Measurements from ENCODE around the gene GNG5. TPM values are rescaled to one million over a fixed set of nuclear protein-coding genes. Genes with fewer than 3 reads are reported as not detected.

The GNG5 gene
- total RNA-seq, 2 experiments from 2014 or later, result 103 to 114 TPM

DNA sequence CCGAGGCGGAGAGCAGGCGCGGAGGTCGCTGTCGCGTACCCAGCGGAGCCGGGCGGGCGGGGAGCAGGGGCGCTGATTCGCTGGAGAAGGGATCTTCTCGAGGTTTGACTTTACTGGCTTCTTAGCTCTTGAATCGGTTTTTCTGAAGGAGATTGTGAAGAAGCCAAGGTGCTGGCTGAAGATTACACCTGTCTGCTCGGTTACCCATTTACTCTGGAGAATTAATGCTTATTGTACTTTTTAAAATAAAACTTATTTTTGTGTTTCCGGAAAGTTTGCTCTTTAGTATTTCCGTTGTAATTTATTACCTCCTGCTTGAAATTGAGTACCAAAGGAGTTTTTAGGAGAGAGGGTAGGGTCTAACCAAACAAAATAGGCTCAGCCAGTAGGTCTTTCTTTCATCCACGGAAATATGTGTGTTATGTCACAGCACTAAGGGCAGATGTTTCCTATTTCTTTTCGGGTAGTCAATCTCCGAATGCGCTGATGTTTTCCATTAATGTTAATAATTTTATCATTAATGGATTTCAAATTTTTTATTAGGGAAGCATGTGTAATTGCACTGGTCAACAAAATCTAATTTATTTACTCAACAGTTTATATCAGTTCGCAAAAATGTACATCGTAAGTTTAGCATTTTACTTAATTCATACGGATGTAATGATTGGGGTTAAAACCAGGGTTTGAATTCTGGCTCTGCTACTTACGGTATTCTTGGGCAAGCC is 510 bp upstream of the GNG5 start:
- CTCF ChIA-PET, result interaction anchor here (0.7 to 2.5 kb wide), 12 partner anchors 9 to 362 kb away, joined by 3 to 15 read pairs (median 4); partner anchors contain the start of genes CTBS, PRKACB and RPF1
- no peaks in the 10 kb centered on the region for H3K9me3 Mint-ChIP-seq (ENCODE audit: low read depth)
- peak overlapping the region; percentile 98 for H3K27ac Mint-ChIP-seq

DNA sequence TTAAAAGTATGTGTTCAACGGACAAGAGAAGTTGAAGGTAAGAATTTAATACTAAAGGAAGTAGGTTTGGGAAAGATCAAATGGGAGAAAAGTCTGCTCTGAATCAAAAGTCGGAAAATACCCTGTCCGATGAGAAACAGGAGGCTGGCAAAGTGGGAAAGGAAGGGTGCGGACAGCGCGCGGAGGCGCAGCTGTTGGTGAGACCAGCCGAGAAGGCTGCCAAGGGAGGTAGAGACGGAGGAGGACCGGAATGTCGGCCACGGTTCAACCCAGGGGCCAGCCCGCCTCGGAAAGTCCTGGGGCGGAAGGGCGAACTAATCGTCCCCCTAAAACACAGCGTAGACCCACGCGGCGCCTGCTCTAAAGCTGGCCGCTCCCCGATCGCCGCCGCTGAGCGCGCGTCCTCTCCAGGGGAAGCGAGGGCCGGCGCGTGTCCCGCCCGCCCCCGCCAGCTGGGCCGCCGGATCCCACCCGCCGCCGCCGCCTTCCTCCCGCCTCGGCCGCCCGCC is 834 bp downstream of the GNG5 start:
- ATAC-seq (peak; percentile 47), DNase-seq (no peak)
- Mint-ChIP-seq H3K27me3 (no peaks in the 10 kb centered on the region), H3K4me1 (peaks cover 40% of the 10 kb centered on the region), H3K4me3 (peak overlapping the region; percentile 96), H3K9me3 (ENCODE audit: low read depth) (no peaks in the 10 kb centered on the region), H3K36me3 (peaks cover 37% of the 10 kb centered on the region), H3K27ac (peak overlapping the region; percentile 98)
- CTCF ChIA-PET, result interaction anchor here (0.9 to 2.5 kb wide), 12 partner anchors 8 to 361 kb away, joined by 3 to 15 read pairs (median 4); partner anchors contain the start of genes CTBS, PRKACB and RPF1

More for the DNA sequence above, 510 bp upstream of the GNG5 start:
- peaks cover 31% of the 10 kb centered on the region for H3K4me1 Mint-ChIP-seq
- no peak for DNase-seq
- peaks cover 26% of the 10 kb centered on the region for H3K36me3 Mint-ChIP-seq
- no peaks in the 10 kb centered on the region for H3K27me3 Mint-ChIP-seq
- ATAC-seq, result no peak
- peak overlapping the region; percentile 96 for H3K4me3 Mint-ChIP-seq

DNA sequence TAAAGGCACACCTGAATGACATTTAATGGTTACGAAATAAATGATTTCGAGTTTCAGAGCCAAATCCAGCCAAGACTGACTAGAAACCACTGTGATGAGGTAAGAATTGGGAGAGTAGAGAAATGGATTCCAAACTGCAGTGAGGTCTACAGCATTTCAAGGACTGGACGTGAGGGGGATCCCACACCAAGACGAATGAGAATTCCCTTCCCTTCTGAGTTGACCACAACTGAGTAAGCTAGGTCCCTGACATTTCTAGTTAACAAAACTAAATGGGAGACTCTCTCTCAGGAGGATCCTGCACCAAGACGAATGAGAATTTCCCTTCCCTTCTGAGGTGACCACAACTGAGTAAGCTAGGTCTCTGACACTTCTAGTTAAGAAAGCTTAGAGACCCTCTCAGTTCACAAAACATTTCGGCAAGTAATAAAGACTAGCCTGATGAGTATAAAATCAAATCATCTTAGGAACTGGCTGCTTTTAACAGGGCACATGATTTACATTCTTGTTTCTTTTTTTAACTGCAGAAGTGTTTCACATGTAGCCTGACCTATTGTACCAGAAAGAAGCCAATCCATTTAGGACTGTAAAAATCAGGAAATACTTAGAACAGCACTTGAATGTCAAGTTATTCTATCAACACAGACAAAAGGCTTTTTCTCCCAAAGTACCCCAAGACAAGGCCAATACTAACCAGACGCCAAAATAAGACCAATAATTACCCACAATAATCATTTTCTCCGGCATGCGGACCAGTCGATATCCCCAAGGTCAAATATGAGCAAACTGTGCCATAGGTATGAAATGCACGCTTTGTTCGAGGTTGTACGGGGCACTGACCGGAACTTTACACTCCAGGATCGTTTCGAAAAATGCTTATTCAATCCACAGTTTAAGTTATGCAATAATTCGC is 1.5 kb downstream of the GNG5 start:
- Mint-ChIP-seq H3K9me3 (ENCODE audit: low read depth) (no peaks in the 10 kb centered on the region), H3K4me3 (peak overlapping the region; percentile 96), H3K27me3 (no peaks in the 10 kb centered on the region), H3K4me1 (peaks cover 41% of the 10 kb centered on the region), H3K36me3 (peaks cover 43% of the 10 kb centered on the region), H3K27ac (peak overlapping the region; percentile 98)
- DNase-seq (no peak), ATAC-seq (no peak)
- CTCF ChIA-PET, result interaction anchor here (0.9 to 2.5 kb wide), 6 partner anchors 62 to 249 kb away, joined by 3 to 15 read pairs (median 5); partner anchors contain the start of gene CTBS

DNA sequence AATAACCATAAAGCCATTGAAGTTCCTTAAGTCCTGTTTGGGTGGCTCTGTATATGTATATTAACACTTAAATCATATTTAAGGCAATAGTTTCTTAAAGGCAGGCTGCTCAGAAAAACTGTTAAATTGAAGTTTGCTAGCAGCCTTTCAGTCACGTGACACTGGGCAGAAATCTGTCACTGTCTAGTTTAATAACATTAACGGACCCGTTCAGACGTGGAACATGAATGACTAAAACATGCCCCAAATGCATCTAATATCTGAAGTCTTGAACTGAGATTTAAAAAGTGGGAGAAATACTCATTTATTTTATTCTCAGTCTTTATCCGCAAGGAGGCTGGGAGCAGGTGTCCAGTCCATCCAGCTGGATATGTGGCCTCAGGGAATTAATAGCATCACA is 3.5 kb downstream of the GNG5 start:
- Mint-ChIP-seq H3K27me3 (no peaks in the 10 kb centered on the region), H3K4me1 (peaks cover 45% of the 10 kb centered on the region), H3K9me3 (ENCODE audit: low read depth) (no peaks in the 10 kb centered on the region), H3K4me3 (no peak overlapping the region), H3K36me3 (peaks cover 41% of the 10 kb centered on the region), H3K27ac (no peak overlapping the region)
- DNase-seq, result no peak
- ATAC-seq, result no peak
- CTCF ChIA-PET, result interaction anchor here (1.5 to 2.0 kb wide), 2 partner anchors 70 to 118 kb away, joined by 3 to 6 read pairs; no protein-coding TSS in a partner anchor

DNA sequence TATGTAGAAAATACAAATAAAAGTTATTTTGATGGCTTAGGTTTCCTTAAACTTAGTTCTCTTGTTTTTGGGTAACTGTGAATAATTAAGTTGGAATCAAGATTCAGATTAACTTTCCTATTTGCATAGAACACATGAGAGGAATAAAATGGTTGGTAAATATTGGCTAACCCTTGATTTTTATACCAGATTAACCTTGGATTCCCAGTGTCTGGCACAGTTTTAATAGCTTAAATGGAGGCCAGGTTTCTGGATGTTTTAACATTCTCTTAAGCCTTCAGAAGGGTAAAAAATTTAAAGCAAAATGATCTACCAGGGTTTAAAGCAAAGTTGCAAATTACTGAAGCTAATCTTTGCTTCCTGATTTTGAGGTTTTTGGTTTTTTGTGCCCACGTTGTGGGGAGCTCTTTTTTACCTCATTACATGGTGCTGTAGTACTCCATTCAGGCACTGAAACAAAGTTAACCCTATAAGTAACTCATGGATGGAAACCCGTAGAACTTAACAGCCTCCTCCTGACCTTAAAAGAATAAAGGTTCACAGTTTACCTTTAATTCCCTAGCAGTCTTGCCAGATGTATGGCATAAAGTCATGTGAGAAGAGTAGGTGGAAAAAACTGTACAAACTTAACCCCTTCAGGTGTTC is 8.6 kb downstream of the GNG5 start:
- Mint-ChIP-seq H3K4me3 (no peak overlapping the region), H3K27me3 (no peaks in the 10 kb centered on the region), H3K36me3 (peaks cover 62% of the 10 kb centered on the region), H3K4me1 (peaks cover 25% of the 10 kb centered on the region), H3K27ac (peak overlapping the region; percentile 22), H3K9me3 (ENCODE audit: low read depth) (no peaks in the 10 kb centered on the region)
- CTCF ChIA-PET, result interaction anchor here (1.3 to 1.6 kb wide), 2 partner anchors 9 to 18 kb away, joined by 4 to 5 read pairs; partner anchors contain the start of genes GNG5 and SPATA1
- ATAC-seq (peak; percentile 33), DNase-seq (no peak)

DNA sequence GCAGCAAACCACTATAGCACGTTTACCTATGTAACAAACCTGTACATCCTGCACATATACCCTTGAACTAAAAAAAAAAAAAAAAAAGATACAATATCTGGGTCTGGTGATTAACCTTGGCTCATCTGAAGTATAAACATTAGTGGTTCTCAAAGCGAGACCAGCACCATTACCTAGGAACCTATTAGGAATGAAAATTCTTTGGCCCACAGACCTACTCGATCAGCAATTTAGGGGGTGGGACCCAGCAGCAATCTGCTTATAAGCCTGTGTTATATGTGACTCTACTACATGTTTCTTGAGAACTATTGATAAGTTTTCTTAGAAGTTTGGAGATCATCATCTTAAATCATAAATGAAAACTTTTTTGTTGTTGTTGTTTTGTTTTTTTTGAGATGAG is 9.9 kb downstream of the GNG5 start:
- Mint-ChIP-seq H3K4me3 (no peak overlapping the region), H3K9me3 (ENCODE audit: low read depth) (no peaks in the 10 kb centered on the region), H3K4me1 (peaks cover 20% of the 10 kb centered on the region), H3K36me3 (peaks cover 66% of the 10 kb centered on the region), H3K27ac (no peak overlapping the region), H3K27me3 (no peaks in the 10 kb centered on the region)
- ATAC-seq (no peak), DNase-seq (no peak)
- CTCF ChIA-PET, result interaction anchor here (0.7 to 1.3 kb wide), 2 partner anchors 8 to 125 kb away, joined by 3 read pairs; no protein-coding TSS in a partner anchor

DNA sequence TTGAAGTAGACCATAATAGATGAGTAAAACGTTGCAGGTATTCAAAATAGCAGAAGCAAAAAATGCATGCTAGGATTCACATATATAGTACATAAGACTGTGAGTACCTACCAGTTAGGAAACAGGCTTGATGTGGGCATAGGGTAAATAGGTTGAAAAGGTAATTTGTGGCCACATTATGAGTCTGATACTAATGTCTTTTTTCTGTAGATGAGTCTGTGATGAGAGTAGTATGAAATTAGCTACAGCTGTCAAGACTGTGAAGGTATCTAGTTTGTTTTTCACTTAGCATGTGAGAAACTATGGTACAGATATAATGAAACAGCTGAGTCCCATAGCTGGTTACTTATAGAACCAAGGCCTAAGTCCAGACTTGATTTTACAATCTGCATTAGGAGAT is 12.6 kb downstream of the GNG5 start:
- H3K36me3 Mint-ChIP-seq, result peaks cover 62% of the 10 kb centered on the region
- H3K27ac Mint-ChIP-seq, result no peak overlapping the region
- DNase-seq (no peak), ATAC-seq (no peak)
- CTCF ChIA-PET, result no interaction called here
- no peak overlapping the region for H3K4me3 Mint-ChIP-seq
- peaks cover 17% of the 10 kb centered on the region for H3K4me1 Mint-ChIP-seq
- no peaks in the 10 kb centered on the region for H3K9me3 Mint-ChIP-seq (ENCODE audit: low read depth)
- no peaks in the 10 kb centered on the region for H3K27me3 Mint-ChIP-seq

DNA sequence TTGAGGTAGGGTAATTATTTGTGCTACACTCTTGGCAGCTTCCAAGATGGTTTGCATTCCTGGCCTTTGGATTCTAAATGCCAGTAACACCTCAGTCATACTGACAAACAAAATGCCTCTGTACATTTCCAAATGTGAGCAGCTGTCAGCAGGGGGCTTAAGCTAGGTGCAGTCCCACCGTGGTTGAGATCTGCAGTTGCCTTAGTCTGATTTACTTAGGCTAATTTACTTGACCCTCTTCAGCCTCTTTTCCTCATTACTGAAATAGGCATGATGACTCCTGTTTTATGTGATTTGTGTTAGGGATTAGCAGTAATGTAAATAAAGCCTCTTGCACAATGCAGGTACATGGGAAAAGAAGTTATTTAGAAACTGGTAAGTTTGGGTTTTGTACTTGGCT is 13.7 kb downstream of the GNG5 start:
- peaks cover 9% of the 10 kb centered on the region for H3K4me1 Mint-ChIP-seq
- no peak for DNase-seq
- CTCF ChIA-PET, result no interaction called here
- no peak for ATAC-seq
- no peaks in the 10 kb centered on the region for H3K27me3 Mint-ChIP-seq
- peaks cover 54% of the 10 kb centered on the region for H3K36me3 Mint-ChIP-seq
- no peak overlapping the region for H3K4me3 Mint-ChIP-seq
- H3K9me3 Mint-ChIP-seq (ENCODE audit: low read depth), result no peaks in the 10 kb centered on the region
- no peak overlapping the region for H3K27ac Mint-ChIP-seq

DNA sequence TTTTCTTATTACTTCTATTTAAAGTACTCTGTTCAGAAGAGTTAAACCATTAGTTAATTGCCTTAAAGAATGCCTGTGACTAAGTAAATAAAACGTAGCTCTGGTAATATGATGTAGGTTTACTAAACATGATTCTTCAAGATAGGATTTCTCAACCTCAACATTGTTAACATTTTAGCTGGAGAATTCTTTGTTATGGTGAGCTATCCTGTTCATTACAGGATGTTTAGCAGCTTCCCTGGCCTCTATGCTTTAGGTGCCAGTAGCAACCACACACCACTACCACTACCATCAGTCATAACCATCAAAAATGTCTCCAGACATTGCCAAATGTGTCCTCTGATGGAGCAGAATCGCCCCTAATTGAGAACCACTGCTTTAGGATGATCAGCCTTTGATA is 16.6 kb downstream of the GNG5 start:
- CTCF ChIA-PET, result no interaction called here
- Mint-ChIP-seq H3K27ac (no peak overlapping the region), H3K27me3 (no peaks in the 10 kb centered on the region), H3K9me3 (ENCODE audit: low read depth) (no peaks in the 10 kb centered on the region), H3K36me3 (peaks cover 54% of the 10 kb centered on the region), H3K4me3 (no peak overlapping the region), H3K4me1 (peaks cover 15% of the 10 kb centered on the region)
- DNase-seq (no peak), ATAC-seq (no peak)

DNA sequence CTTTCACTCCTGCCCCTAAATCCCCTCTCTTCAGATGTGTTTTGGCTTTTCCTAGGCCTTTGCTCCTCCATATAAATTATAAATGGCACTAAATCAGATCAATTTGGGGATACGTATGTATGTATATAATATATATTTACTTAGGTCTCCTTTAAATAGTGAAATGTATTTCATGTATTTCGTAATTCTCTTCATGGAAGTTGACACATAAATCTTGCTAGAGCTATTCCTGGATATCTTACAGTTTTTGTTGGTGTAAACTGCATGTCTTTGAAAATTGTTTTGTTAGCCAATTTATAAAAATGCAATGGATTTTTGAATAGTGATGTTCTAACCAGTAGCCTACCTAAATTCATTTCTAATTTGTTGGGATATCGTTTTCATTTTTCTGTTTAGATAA is 18.3 kb downstream of the GNG5 start:
- peaks cover 20% of the 10 kb centered on the region for H3K4me1 Mint-ChIP-seq
- no peak overlapping the region for H3K27ac Mint-ChIP-seq
- no peaks in the 10 kb centered on the region for H3K27me3 Mint-ChIP-seq
- no peak for DNase-seq
- CTCF ChIA-PET, result interaction anchor here (0.6 to 1.0 kb wide), 2 partner anchors 8 to 14 kb away, joined by 3 to 4 read pairs; no protein-coding TSS in a partner anchor
- ATAC-seq, result no peak
- H3K4me3 Mint-ChIP-seq, result no peak overlapping the region
- no peaks in the 10 kb centered on the region for H3K9me3 Mint-ChIP-seq (ENCODE audit: low read depth)
- peaks cover 62% of the 10 kb centered on the region for H3K36me3 Mint-ChIP-seq

DNA sequence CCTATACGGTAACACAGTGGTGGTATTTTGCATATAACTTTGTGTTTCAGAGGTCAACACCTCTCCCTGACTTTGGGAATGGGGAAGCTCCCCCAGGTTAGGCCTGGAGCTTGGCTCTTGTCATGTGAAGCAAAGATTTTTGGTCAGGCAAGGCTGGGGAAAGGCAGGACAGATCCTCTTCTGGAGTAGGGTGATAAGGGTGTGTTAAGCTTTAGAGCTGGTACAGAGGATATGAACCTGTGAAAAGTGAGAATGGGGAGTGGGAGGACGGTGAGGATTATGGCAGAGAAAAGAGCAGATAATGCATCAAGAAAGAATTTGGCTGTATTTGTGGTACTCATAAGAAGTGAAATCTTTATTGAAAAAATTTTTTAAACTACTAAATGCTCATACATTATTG is 25.1 kb downstream of the GNG5 start:
- Mint-ChIP-seq H3K4me1 (peaks cover 35% of the 10 kb centered on the region), H3K27me3 (peaks cover 11% of the 10 kb centered on the region), H3K4me3 (peak overlapping the region; percentile 29), H3K27ac (no peak overlapping the region), H3K36me3 (peaks cover 51% of the 10 kb centered on the region), H3K9me3 (ENCODE audit: low read depth) (peaks cover 7% of the 10 kb centered on the region)
- CTCF ChIA-PET, result interaction anchor here (0.8 to 2.8 kb wide), 5 partner anchors 17 to 271 kb away, joined by 3 to 12 read pairs (median 4); partner anchors contain the start of genes GNG5 and SPATA1
- DNase-seq, result no peak
- no peak for ATAC-seq

DNA sequence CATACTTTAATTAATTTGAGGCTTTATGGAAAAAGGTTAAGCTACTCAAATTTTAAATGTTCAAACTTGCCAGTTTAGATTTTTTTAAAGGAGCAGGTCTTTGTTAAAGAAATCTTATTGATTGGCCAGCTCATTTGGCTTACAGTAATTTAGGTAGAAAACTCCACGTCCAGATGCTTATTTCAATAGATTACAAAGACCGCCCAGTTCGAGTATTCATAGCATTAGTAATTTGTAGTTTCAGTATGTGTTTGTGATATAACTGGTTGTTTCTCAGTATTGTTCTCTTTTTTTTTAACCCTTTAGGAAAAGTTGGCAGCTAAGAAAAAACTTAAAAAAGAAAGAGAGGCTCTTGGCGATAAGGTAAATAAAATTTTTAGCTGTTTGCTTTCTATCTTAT is 25.7 kb downstream of the GNG5 start:
- peaks cover 45% of the 10 kb centered on the region for H3K36me3 Mint-ChIP-seq
- H3K4me1 Mint-ChIP-seq, result peaks cover 30% of the 10 kb centered on the region
- H3K27me3 Mint-ChIP-seq, result peaks cover 13% of the 10 kb centered on the region
- peak overlapping the region; percentile 92 for H3K4me3 Mint-ChIP-seq
- no peak overlapping the region for H3K27ac Mint-ChIP-seq
- ATAC-seq (no peak), DNase-seq (no peak)
- CTCF ChIA-PET, result interaction anchor here (0.6 to 2.8 kb wide), 9 partner anchors 10 to 464 kb away, joined by 3 to 13 read pairs (median 4); partner anchors contain the start of genes GNG5 and SPATA1
- H3K9me3 Mint-ChIP-seq (ENCODE audit: low read depth), result peaks cover 7% of the 10 kb centered on the region
